HG02623 (cell line): ENCODE measurements around the gene PTGDS.

Source experiments
- ATAC-seq: cut with Tn5 transposase; IDR thresholded peaks from one replicate; pipeline ENCODE4 v1.9.1; 2021; ENCODE audit warnings: moderate library complexity; ENCODE audit not compliant: unreplicated experiment

PTGDS gene

GRCh38 chr9:137007108-137007815, 30.0 kb downstream of the PTGDS start:
- ATAC-seq: no peak

GRCh38 chr9:137007816-137008270, 30.5 kb downstream of the PTGDS start:
- ATAC-seq: no peak

GRCh38 chr9:137008312-137008711, 31.0 kb downstream of the PTGDS start:
- ATAC-seq: no peak

- ATAC-seq: no peak
These were observed 31.9 kb downstream of the PTGDS start for GRCh38 chr9:137009217-137009616.

GRCh38 chr9:137009938-137010732, 32.8 kb downstream of the PTGDS start:
- no peak for ATAC-seq

GRCh38 chr9:137011156-137011555, 33.9 kb downstream of the PTGDS start:
- ATAC-seq: no peak

GRCh38 chr9:137011907-137012675, 34.8 kb downstream of the PTGDS start:
- ATAC-seq: no peak

- ATAC-seq: no peak
These were observed 35.6 kb downstream of the PTGDS start for GRCh38 chr9:137012694-137013570.

GRCh38 chr9:137013571-137013940, 36.3 kb downstream of the PTGDS start:
- ATAC-seq: no peak

- ATAC-seq: no peak
These were observed 36.9 kb downstream of the PTGDS start for GRCh38 chr9:137014166-137014565.

GRCh38 chr9:137014776-137015539, 37.7 kb downstream of the PTGDS start:
- ATAC-seq: no peak

GRCh38 chr9:137015540-137015930, 38.2 kb downstream of the PTGDS start:
- ATAC-seq: no peak

GRCh38 chr9:137015976-137016375, 38.7 kb downstream of the PTGDS start:
- no peak for ATAC-seq

GRCh38 chr9:137016436-137016835, 39.1 kb downstream of the PTGDS start:
- ATAC-seq: no peak

- no peak for ATAC-seq
These were observed 39.8 kb downstream of the PTGDS start for GRCh38 chr9:137017071-137017470.

- ATAC-seq: no peak
These were observed 40.6 kb downstream of the PTGDS start for GRCh38 chr9:137017791-137018497.

GRCh38 chr9:137018761-137019559, 41.7 kb downstream of the PTGDS start:
- ATAC-seq: no peak

- no peak for ATAC-seq
These were observed 42.8 kb downstream of the PTGDS start for GRCh38 chr9:137019891-137020683.
